Activated naive CD4-positive, alpha-beta T cell treated with anti-CD3 and anti-CD28 coated beads for 36 hours (primary cell): ENCODE measurements around the gene CMPK1. TPM values are rescaled to one million over a fixed set of nuclear protein-coding genes. Genes with fewer than 3 reads are reported as not detected.

Experiments
- CTCF ChIA-PET: fragments of 350-600 bp; sonication (Branson Sonifier 250); formaldehyde crosslinking; loops from one replicate; lab custom pipeline; 2021; ENCODE audit warnings: antibody characterized with exemption; lab: Charles Lee
- DNase-seq: peaks from one replicate; pipeline ENCODE4 v3.0.0-alpha.2; 2020
- H3K27ac Mint-ChIP-seq: one replicate; pipeline ENCODE4 v1.8.0; 2021; ENCODE audit warnings: mild to moderate bottlenecking, mixed read lengths
- H3K27me3 Mint-ChIP-seq: one replicate; pipeline ENCODE4 v1.8.0; 2021; ENCODE audit warnings: low read depth, mixed read lengths
- H3K36me3 Mint-ChIP-seq: one replicate; pipeline ENCODE4 v1.8.0; 2021; ENCODE audit warnings: low read depth, mixed read lengths
- H3K4me1 Mint-ChIP-seq: one replicate; pipeline ENCODE4 v1.8.0; 2021; ENCODE audit warnings: low read depth, mixed read lengths
- H3K4me3 Mint-ChIP-seq: one replicate; pipeline ENCODE4 v1.8.0; 2021; ENCODE audit warnings: mild to moderate bottlenecking, moderate library complexity, mixed read lengths
- H3K9me3 Mint-ChIP-seq: one replicate; pipeline ENCODE4 v1.8.0; 2021; ENCODE audit warnings: mixed read lengths
- intact Hi-C: fragments of 100-400 bp; cut with micrococcal nuclease; formaldehyde crosslinking; loops from one replicate; pipeline ENCODE4 v1.15.1; 2023
- total RNA-seq, 2 experiments: library from RNA; stranded (reverse); gene quantifications; one replicate each; pipeline ENCODE4 v1.2.3, GENCODE V29; 2021

The CMPK1 gene
- total RNA-seq, 2 experiments from 2014 or later = 104 to 105 TPM

DNA sequence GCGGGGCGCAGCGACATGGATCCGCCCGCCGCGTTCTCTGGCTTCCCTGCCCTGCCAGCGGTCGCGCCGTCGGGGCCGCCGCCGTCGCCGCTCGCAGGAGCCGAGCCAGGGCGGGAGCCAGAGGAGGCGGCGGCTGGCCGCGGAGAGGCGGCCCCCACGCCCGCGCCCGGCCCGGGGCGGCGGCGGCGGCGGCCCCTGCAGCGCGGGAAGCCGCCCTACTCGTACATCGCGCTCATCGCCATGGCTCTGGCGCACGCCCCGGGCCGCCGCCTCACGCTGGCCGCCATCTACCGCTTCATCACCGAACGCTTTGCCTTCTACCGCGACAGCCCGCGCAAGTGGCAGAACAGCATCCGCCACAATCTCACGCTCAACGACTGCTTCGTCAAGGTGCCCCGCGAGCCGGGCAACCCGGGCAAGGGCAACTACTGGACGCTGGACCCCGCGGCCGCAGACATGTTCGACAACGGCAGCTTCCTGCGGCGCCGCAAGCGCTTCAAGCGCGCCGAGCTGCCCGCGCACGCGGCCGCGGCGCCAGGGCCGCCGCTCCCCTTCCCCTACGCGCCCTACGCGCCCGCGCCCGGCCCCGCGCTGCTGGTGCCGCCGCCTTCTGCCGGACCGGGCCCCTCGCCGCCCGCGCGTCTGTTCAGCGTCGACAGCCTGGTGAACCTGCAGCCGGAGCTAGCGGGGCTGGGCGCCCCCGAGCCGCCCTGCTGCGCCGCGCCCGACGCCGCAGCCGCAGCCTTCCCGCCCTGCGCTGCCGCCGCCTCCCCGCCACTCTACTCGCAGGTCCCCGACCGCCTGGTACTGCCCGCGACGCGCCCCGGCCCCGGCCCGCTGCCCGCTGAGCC is 83.0 kb downstream of the CMPK1 start:
- no peak for DNase-seq
- Mint-ChIP-seq H3K4me1 (peaks cover 6% of the 10 kb centered on the region), H3K9me3 (no peaks in the 10 kb centered on the region), H3K36me3 (no peaks in the 10 kb centered on the region), H3K27me3 (peaks cover 40% of the 10 kb centered on the region), H3K4me3 (peak overlapping the region; percentile 50), H3K27ac (no peak overlapping the region)
- intact Hi-C loops = no loop called here
- CTCF ChIA-PET = interaction anchor here (1.0 kb wide), 1 partner anchor 21 kb away, joined by 3 read pairs; the partner anchor contains the start of gene FOXD2

DNA sequence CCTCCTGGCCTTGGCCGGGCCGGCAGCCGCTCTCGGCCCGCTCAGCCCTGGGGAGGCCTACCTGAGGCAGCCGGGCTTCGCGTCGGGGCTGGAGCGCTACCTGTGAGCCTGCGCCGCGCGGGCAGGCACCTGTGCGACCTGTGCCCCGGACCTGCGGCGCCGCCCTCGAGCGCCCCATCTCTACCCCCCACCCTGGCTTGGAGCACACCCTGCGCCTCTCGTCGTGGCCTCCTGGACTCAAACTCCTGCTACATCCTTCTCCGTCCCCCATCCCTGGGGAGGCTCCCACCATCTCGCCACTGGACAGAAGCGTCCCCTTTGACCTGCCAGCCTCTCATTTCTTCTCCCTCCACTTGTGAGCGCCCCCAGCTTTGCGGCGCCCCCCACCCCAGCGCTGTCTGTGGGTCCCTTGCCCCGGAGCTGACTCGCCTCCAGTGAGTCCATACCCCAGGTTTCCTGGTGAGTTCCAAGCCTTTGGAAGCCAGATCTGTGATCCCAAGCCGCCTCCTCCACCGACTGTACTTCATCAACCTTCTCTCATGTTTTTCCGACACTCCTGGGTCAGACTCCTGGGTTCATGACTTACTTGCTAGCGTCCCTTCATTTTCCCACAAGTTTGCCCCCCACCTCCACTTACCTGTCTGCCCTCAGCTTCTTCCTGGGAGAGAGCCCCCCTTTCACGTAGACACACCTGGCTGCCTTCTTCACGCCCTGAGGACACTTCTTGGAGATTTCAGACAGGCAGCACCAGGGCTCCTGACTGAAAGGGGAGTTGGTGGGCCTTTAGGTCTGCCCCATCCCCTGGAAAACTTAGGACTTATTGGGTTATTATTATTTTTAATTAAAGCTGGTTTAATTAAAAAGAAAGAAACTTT is 83.8 kb downstream of the CMPK1 start:
- CTCF ChIA-PET = interaction anchor here (0.6 to 1.6 kb wide), 5 partner anchors 19 to 47 kb away, joined by 3 to 5 read pairs (median 3); partner anchors contain the start of gene FOXD2
- H3K4me1 Mint-ChIP-seq = peaks cover 6% of the 10 kb centered on the region
- no peak overlapping the region for H3K27ac Mint-ChIP-seq
- H3K27me3 Mint-ChIP-seq = peaks cover 42% of the 10 kb centered on the region
- intact Hi-C loops = no loop called here
- H3K4me3 Mint-ChIP-seq = peak overlapping the region; percentile 13
- no peak for DNase-seq
- H3K36me3 Mint-ChIP-seq = no peaks in the 10 kb centered on the region
- no peaks in the 10 kb centered on the region for H3K9me3 Mint-ChIP-seq

DNA sequence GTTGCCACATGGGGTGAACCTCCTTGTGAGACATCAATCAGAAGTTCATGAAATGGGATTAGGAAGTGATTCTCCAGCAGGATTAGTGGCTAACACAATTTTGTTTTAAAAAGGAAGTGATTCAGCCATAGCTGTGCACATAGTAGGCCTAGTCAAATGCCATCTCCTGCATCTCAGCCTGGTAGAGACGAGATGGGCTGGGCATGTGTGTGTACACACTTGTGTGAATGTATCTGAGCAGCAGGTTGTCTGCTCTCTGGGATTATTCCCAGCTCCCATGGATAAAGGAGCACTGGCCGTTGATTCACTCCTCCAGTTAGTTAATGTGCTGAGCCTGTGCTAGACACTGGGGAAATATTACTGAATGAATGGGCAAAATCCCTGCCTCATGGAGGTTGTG is 84.5 kb downstream of the CMPK1 start:
- intact Hi-C loops = no loop called here
- H3K36me3 Mint-ChIP-seq = no peaks in the 10 kb centered on the region
- CTCF ChIA-PET = interaction anchor here (0.6 to 1.6 kb wide), 3 partner anchors 18 to 46 kb away, joined by 3 to 5 read pairs (median 4); no protein-coding TSS in a partner anchor
- no peaks in the 10 kb centered on the region for H3K9me3 Mint-ChIP-seq
- peaks cover 43% of the 10 kb centered on the region for H3K27me3 Mint-ChIP-seq
- H3K4me1 Mint-ChIP-seq = peaks cover 6% of the 10 kb centered on the region
- H3K27ac Mint-ChIP-seq = no peak overlapping the region
- no peak overlapping the region for H3K4me3 Mint-ChIP-seq
- DNase-seq = no peak

DNA sequence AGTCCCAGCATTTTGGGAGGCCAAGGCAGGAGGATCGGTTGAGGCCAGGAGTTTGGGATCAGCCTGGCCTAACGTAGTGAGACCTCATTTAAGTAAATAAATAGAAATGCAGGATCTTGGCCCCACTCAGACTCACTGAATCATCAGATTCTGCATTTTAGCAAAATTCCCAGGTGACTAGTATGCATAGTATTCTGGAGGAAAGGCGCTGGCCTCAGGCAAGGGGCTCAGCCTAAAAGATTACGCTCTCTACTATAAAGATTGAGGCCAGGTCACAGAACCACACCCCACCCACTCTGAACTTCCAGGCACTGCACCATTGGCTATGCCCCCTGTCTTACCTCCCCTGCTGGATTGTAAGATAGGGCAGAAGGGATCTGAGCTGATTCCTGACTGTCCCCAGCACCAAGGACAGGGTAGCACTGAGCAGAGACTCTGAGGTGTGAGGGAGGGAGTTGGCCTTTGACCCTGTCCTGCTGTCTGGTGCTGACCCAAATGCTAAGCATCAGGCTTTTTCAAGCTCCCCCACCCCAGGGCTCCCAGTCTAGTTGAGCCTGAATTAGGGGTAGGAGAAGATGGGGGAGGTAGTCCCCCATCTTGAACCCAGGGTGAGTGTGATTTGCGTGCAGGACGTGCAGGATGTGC is 85.2 kb downstream of the CMPK1 start:
- H3K27ac Mint-ChIP-seq = no peak overlapping the region
- no peaks in the 10 kb centered on the region for H3K9me3 Mint-ChIP-seq
- H3K4me1 Mint-ChIP-seq = peaks cover 6% of the 10 kb centered on the region
- no peak for DNase-seq
- H3K36me3 Mint-ChIP-seq = no peaks in the 10 kb centered on the region
- H3K4me3 Mint-ChIP-seq = no peak overlapping the region
- CTCF ChIA-PET = interaction anchor here (1.2 to 1.6 kb wide), 2 partner anchors 12 to 17 kb away, joined by 3 to 4 read pairs; no protein-coding TSS in a partner anchor
- peaks cover 45% of the 10 kb centered on the region for H3K27me3 Mint-ChIP-seq
- intact Hi-C loops = no loop called here

DNA sequence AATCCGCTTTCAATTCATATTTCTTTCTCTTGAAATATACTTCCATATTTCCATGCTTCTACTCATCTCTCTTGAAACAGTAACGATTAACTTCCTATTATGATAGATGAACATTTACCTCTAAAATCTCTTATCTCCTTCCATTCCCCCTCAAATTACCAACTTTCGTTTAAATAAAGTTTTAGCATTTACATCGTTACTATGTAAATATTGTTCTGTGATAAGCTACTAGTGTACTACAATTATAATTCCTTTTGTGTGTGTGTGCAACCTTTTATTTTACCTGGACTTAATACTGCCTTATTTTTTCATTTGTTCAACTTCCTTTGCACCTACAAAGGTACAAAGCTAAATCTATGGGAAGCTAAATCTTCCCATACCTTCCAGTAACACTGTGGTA is 87.0 kb downstream of the CMPK1 start:
- DNase-seq = no peak
- Mint-ChIP-seq H3K27me3 (peaks cover 50% of the 10 kb centered on the region), H3K9me3 (no peaks in the 10 kb centered on the region), H3K4me3 (no peak overlapping the region), H3K27ac (no peak overlapping the region), H3K4me1 (peaks cover 8% of the 10 kb centered on the region), H3K36me3 (no peaks in the 10 kb centered on the region)
- intact Hi-C loops = no loop called here
- CTCF ChIA-PET = interaction anchor here (0.9 to 1.6 kb wide), 4 partner anchors 10 to 290 kb away, joined by 3 to 6 read pairs (median 4); no protein-coding TSS in a partner anchor

DNA sequence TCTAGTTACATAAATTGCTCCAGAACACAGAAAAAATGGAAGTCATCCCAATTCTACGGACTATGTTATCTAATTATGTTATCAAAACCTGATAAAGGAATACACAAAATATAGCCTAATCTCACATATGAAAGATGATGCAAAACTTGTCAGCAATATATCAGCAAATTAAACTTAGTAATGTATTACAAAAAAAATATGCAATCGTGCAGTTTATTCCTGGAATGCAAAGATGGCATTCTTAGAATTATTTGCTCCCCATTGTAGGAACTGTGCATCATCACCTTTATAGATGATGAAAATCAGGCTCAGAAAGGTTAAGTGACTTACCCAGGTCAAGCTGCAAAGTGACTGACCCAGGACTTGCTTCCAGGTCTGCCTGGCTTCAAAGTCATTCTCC is 90.3 kb downstream of the CMPK1 start:
- peaks cover 2% of the 10 kb centered on the region for H3K4me1 Mint-ChIP-seq
- no peak for DNase-seq
- intact Hi-C loops = loop anchor here (1.0 to 2.0 kb wide), 3 partner anchors 35 to 245 kb away; no protein-coding TSS in a partner anchor
- H3K4me3 Mint-ChIP-seq = no peak overlapping the region
- H3K27me3 Mint-ChIP-seq = peaks cover 37% of the 10 kb centered on the region
- H3K27ac Mint-ChIP-seq = no peak overlapping the region
- no peaks in the 10 kb centered on the region for H3K9me3 Mint-ChIP-seq
- CTCF ChIA-PET = interaction anchor here (0.9 to 3.1 kb wide), 7 partner anchors 8 to 302 kb away, joined by 3 to 9 read pairs (median 3); partner anchors contain the start of gene FOXD2
- H3K36me3 Mint-ChIP-seq = no peaks in the 10 kb centered on the region

DNA sequence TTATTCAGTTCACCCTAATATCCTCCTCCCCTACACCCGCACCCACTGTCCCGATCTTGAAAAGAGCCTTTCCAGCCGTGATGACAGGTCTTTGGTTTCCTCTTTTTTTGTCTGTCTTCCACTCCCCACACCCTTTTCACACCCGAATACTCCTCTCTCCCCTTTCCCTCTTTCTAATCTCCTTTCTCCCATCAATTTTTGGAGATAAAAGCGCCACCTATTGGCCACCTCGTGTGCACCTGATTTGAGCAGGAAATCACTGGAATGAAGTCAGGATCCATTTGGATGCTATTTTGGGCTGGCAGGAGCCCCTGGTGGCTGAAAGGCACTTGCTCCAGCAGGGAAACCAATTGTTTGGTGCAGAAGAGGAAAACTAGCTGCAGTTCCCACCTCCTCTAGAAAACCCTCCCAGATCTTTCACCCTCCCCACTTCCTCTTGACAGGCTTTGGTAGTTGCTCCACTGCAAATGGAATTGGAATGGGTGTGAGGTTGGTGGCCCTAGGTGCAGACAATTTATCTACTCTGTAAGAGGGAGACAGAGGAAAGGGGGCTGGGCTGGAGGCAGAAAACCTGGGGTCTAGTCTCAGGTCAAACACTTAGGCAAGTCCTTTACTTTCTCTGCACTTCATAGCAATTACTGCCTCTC is 90.9 kb downstream of the CMPK1 start:
- no peak overlapping the region for H3K27ac Mint-ChIP-seq

More for the DNA sequence above, 90.9 kb downstream of the CMPK1 start:
- Mint-ChIP-seq H3K9me3 (no peaks in the 10 kb centered on the region), H3K4me3 (no peak overlapping the region), H3K36me3 (no peaks in the 10 kb centered on the region), H3K27me3 (peaks cover 42% of the 10 kb centered on the region), H3K4me1 (peaks cover 2% of the 10 kb centered on the region)
- peak; percentile 34 for DNase-seq
- CTCF ChIA-PET = interaction anchor here (0.6 to 3.1 kb wide), 7 partner anchors 13 to 287 kb away, joined by 3 to 9 read pairs (median 5); partner anchors contain the start of gene FOXD2
- intact Hi-C loops = loop anchor here (1.0 to 2.0 kb wide), 3 partner anchors 36 to 245 kb away; no protein-coding TSS in a partner anchor

Other genes starting within 250 kb of the CMPK1 start
- gene CYP4A22, start 196.3 kb upstream of the CMPK1 start, total RNA-seq = not detected
- not detected for gene PDZK1IP1, start 143.8 kb upstream of the CMPK1 start, total RNA-seq
- gene TAL1, start 101.6 kb upstream of the CMPK1 start, total RNA-seq = not detected
- 10 to 100 TPM; 41.4 to 43.5 TPM for gene STIL, start 19.6 kb upstream of the CMPK1 start, total RNA-seq
- gene FOXE3, start 82.5 kb downstream of the CMPK1 start, total RNA-seq = not detected
- under 1 TPM; 0.12 to 0.19 TPM for gene FOXD2, start 104.3 kb downstream of the CMPK1 start, total RNA-seq